Measurements from ENCODE around the gene ANGPTL2.
"Not testable (repeated sequence)": the region's sequence is repeated elsewhere in the genome, so short reads cannot be mapped to it uniquely, and the experiment has no call there.

Gene ANGPTL2

DNA sequence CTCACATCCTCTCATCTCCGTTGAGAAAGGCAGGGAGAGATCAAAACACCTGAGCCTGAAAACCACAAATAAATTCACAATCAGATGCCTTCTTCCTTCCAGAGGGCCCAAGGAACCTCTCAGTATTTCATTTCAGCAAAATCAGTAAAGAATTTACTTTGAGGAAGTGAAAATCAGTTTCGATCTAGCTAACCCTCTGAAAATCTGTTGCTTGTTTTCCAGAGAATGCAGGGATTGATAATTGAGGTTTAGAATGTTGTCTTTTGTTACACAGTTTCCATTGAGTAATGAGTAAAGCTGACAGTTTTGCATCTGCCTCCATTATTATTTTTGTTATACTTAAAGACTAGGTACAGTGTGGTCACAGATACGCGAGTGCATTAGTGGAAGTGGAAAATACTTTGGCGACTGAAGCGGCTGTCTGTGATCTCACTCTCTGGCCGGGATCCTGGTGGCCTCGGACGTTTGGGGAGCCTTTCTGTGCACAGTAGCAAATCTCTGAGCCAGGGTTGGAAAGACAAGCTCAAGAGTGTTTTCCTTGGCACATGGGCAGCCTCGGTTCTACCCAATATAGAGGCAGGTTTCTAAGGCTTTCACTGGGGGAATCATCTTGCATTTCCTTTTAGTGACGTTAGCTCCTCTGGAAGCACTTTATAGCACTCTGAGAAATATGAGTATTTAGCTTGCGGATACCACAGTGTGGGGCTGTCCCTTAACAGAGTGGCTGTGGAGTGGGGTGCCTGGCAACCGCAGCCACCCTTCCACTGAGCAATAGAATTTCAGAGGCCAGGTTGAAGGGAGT is 32.2 kb upstream of the ANGPTL2 start:
- no peak for DNase-seq

DNA sequence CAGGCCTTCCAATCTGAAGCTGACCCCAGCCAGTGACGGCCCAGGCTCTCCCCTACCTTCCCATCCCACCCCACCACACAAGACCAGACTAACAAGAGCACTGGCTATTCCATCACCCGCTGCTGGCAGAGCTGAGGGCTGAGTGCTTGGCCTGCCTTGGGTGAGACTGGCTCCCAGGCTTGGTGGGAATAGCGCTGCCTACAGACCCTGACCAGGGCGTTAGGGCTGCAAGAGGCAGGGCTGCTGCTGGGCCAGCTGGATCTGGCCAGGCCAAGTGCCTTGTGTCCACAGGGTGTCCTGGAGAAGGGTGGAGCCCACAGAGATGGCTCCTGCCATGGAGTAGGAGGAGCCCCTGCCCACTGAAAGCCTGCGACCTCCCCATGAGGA is 31.6 kb upstream of the ANGPTL2 start:
- DNase-seq = no peak

DNA sequence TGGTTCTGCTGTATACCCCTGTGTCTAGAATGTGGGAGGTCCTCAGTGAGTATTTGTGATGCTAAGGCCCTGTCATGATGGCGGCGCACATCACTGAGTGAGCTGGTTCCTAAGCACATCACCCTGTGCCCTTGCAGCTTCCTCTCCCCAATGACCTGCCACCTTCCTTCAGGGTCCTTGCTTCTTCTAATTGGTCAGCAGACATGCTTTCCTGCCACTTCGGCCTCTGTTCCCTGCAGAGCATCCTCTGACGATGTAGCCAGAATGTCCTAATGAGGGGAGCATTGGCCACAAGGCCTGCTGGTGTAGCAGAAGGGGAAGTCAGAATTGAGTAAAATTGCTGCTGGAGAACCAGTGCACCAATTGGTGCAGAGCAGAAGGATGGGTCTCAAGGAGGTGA is 31.1 kb upstream of the ANGPTL2 start:
- DNase-seq = no peak

DNA sequence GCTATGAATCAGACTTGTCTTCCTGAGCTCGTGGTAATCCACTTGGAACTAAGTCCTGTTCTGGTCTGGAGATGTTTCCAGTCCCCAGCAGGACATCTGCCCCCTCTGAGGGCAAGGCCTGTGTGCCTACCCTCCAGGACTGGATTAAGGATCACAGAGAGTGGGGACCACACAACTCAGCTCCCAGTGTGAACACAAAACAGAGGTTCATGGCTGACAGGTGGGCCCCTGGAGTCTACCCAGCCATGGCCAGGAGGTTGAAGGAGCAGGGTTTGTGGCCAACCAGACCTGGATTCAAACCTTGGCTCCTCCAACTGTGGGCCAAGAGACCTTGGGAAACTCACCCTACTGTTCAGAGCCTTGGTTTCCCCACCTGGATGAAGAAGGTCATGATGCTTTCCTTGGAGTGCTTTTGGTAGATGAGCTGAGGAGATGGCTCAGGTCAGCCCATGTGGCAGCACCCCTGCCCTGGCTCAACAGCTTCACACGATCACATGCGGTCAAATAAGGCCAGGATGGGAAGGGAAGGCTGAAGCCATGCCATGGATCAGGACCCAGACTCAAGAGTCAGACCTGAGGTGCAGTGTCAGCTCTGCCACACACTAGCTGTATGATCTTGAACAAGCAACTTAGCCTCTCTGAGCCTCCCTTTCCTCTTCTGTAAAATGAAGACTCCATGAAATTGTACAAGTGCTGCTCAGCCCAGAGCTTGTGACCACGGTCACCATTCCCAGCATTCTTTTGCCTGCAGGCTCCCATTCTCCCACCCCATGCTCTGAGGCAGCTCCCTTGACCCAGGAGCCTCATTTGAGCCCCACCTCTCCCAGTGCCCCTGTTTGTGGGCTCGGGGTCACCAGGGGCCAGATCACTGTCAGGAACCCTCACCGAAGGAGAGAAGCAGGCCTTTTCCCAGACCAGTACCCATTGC is 27.3 kb upstream of the ANGPTL2 start:
- no peak for DNase-seq

DNA sequence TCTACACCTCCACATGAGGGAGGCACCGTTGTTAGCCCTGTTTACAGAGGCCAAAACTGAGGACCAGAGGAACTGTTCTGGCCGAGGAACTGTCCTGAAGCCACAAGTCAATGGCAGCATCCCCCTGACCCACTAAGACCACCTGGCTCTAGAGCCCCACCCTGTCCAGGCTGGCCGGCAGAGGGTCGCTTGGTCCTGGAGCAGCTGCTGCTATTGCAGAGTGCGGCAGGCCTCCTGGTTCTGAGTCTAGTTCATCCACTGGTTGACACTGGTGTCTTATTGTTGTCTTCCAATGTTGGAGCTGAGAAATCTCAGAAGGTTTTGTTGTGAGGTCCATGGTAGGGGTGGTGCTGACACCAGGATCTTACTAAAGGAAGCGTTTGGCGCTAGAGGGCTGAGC is 26.6 kb upstream of the ANGPTL2 start:
- DNase-seq = no peak

DNA sequence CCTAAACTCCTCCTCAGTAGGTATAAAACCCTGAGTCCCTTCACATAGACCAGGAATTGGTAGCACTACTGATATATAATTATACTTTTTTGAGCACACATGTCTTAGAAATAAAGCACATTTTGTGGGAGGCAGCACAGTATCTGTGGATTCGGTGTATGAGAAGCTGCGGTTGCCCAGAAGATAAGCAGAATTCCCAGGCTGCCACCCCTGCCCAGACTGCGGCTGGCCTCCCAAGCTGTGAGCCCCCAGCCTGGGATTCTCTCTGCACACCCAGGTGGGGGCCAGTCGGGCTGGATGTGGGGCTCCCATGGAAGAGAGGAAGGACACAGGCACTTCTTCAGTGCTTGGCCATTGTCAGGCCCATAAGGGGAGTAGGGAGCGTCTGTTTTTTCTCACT is 25.6 kb upstream of the ANGPTL2 start:
- DNase-seq = no peak

DNA sequence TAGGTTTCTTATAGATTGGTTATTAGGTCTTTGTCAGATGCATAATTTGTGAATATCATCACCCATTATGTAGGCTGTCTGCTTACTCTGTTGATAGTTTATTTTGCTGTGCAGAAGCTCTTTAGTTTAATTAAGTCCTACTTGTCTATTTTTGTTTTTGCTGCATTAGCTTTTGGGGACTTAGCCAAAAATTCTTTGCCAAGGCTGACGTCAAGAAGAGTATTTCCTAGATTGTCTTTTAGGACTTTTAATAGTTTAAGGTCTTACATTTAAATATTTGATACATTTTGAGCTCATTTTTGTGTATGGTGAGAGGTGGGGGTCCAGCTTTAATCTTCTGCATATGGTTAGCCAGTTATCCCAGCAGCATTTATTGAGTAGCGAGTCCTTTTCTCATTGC is 24.8 kb upstream of the ANGPTL2 start:
- no peak for DNase-seq

DNA sequence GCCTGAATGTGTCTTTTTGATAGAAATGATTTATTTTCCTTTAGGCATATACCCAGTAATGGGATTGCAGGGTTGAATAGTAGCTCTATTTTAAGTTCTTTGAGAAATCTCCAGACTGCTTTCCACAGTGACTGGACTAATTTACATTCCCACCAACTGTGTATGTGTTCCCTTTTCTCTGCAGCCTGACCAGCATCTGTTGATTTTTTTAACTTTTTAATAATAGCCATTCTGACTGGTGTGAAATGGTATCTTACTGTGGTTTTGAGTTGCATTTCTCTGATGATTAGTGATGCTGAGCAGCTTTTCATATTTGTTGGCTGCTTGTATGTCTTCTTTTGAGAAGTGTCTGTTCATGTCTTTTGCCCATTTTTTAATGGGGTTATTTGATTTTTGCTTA is 24.4 kb upstream of the ANGPTL2 start:
- not testable (repeated sequence) for DNase-seq

DNA sequence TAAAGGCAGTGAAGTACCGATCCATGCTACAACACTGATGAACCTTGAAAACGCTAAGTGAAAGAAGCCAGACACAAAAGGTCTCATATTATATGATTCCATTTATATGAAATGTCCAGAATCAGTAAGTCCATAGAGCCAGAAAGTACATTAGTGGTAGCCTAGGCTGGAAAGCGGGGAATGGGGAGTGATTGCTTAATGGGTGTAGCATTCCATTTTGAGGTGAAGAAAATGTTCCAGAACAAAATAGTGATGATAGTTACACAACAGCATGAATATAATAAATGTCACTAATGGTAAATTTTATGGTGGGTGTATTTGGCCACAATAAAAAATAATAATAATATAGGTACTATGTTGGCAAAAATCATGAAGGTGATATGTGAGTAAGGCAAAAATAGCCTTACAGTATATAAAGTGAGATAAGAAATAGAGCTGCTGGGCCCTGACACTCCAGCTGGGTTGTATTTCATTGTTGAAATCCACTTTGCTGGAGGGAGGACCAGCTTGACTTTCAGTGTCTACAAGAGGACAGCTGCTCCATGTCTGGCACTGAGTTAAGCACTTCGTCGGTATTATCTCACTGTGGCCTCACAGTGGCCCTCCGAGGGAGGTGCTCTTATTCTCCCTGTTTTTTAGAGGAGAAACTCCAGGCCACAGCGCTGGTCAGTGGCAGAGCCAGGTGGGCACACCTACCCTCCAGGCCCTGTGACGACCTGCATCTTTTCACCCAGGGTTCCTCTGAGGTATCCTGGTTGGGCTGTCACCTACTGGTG is 22.4 kb upstream of the ANGPTL2 start:
- peak; percentile 13 for DNase-seq

DNA sequence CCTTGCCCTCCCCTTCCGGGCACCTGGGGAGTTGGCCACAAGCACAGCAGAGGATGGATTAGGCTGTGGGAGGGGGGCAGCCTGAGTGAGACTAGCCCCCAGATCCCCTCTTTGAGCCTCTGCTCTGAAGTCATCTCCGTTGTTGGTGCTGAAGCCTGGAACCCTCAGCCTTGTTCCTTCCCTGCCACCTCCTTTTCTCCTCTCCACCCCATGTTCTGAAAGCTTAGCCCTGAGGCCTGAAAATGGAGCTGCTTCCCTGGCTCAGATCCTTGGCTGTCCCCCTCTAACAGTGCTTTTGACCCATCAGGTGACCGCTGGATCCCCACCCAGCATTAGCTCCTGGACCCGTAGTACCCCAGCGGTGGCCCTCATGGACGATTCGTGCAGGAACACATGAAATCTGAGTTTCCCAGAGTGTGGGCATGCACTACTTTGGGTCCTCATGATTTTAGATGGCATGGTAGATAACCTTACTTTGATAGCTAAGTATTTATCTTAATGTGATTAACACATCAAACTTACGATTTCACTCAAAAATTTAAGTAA is 21.6 kb upstream of the ANGPTL2 start:
- no peak for DNase-seq

DNA sequence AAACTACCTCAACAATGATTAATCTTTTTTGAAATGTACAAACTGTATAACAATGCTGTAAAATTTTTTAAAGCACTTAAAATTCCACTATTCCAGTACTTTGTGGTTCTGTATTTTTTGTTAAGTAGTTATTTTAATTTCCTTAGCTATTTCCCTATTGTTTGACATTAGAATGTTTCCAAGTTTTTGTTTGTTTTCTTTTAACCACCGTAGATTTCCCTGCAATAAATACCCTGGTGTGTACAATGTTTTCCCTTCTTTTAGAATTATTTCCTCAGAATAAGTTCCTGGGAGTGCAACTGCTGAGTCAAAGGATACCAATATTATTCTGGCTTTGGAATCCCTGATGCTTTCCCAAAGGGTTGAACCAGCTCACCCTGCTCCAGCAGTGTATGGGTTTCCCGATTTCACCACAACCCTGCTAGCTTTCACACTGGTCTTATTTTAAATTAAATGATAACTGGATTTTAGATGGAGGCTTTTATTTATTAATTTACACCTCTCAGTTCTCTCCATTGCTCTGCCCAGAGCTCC is 20.6 kb upstream of the ANGPTL2 start:
- DNase-seq = no peak

DNA sequence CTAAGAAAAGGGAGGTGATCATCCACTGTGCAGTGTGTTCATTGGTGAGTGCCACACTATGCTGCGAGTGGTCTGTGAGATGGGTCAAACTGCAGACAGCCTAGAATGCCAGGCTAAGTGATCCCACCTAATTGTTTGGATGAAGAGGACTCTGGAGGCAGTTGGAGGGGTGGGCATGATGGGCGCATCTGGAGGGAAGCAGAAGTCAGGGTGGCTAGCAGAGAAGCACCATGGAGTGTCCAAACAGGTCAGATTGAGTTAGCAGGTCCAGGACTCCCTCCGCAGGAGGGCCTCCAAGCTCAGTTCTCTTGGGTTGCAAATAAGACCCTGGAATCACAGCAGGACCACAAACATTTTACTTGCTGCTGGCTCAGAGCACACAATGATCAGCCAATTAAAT is 19.9 kb upstream of the ANGPTL2 start:
- DNase-seq = no peak

DNA sequence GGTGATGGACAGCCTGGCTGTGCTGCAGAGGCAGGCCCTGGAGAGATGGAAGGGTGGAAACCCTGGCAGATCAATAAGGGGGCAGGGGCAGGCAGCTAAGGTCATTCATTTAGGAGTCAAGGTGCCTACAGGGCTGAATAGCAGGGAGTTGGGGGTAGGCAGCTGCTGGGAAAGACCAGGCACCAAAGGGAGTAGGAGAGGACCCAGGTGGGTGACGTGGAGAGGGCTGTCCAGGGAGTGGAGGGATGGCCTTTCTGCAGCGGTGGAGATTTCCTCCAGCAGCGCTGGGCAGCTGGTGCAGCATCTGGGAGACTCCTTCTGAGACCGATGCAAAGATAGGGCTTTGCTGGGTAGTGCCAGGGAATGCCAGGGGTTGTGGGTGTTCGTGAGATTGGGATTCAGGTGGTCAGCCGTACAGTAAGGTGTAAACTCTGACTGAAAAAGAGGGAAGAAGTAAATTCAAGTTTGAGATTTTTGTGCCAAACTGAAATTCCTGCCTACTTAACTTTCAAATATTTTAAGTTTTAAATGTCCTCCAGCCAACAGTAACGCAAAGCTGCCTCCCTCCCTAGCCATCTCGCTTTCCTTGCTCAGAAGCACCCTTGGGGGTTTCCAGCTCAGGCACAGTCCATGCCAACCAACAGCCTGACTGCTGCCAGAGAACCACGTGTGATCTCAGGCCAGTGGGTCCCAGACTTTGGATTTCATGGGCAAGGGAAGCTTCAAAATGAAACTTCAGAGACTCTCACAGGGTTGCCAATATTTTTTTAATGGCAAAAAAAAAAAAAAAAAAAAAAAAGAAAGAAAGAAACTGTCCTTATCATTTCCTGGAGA is 18.6 kb upstream of the ANGPTL2 start:
- DNase-seq = no peak

DNA sequence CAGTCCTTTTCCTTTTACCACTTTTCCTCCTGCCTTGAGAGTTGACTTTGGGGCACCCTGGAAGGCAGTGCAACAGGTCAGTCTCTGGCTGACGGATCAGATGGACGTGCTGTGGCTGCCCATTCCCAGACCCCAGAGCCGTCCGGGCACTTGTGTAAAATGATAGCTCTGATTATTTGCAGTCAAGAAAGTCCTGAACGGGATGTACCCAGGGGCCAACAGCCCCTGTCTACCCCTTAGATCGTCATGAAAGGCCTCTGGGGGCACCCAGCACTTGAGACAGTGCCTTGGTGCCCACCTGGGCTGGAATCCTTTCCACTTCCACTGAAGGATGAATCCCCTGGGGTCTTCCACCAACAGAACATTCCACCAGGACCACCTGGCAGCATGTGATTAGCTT is 17.7 kb upstream of the ANGPTL2 start:
- no peak for DNase-seq

DNA sequence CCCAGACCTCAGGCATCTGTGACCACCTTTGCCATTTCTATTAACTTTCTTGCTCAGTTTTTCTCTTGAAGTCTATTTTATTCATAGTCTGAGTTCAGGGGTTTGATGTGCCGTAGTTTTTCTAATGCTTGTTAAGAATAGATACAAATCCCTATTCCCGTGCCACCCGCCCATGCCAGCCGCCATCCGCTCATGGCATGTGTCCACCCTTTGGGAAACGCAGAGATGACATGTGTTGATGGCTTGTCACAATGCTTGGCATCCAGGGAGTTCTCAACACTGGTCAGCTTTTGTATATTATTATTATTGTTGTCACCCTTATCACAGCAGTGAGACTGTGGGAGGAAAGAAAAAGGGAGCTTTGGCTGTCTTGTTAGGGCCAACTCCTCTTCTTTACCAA is 17.3 kb upstream of the ANGPTL2 start:
- no peak for DNase-seq

DNA sequence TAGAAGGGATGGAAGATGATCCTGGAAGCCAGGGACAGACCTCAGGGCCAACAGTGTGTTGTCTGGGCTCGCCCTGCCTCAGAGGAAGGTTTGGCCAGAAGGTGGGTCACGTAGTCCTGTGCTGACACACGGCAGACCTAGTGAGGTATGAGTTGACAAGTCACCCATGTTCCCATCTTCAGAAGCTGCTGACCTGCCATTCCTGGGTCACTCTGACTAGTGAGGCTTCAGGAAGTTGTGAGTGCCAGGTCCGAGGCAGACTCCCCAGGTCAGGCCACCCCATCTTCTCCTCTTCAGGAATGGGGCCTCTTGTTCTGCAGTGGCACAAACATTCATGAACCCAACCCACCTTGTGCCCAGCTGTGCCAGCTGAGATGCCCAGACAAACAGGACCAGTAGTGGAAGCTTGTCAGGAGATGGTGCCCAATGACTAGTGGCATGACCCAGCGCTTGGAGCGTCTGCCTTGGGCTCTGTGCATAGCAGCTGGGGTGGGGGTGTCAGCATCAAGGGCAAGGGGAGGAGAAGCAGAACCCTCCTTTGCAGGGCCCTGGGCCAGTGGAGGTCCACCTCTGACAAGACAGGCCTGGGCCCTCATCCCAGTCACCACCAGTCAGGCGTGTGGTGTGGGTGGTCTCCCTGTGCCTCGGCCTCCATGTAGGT is 16.8 kb upstream of the ANGPTL2 start:
- DNase-seq = no peak

DNA sequence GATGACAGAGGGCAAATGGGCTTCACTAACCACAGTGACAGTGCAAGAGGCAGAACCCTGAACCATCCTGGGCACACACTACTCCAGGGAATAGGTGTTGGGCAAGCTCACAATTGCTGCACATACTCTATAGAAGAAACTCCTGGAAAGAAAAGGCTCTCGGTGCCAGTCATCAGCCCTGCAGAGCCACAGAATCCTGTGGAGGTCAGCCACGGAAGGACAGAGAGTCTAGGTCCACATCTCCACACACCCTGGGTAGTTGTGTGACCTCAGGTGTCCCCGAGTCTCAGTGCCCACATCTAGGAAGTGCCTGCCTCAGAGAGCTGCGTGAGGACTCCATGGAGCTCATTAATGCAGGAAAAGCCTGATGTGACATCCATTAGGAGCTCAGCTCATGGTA is 16.0 kb upstream of the ANGPTL2 start:
- no peak for DNase-seq

DNA sequence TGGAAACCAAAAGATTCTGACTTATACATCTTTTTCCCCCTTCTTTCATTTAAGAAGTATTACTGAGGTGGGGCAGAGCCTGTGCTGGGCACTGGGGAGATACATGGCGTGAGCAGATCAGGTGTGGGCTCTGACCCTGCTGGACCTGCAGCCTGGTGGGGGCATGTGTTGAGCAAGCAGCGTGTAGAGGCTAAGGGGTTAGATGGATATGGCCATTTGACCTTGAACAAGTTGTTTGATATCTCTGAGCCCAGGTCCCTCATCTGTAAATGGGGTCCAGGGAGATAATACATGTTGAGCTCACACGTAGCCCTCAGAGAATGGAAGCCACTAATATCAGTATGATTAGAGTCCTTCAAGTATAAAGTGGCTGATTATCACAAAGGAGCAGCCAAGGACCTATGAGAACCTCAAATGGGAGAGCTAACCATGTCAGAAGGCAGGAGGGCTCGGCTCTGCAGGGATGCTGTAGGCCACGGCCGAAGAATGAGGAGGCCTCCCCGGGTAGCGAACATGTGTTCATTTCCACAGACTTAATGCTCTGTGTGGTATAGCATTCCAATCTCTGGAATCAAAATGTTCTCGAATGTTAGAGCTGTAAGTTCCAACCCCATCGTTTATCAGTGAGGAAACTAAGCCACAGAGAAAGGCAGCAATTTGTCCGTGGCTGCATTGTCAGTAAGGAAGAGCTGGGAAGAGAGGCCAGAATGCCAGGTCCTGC is 15.4 kb upstream of the ANGPTL2 start:
- DNase-seq = no peak

DNA sequence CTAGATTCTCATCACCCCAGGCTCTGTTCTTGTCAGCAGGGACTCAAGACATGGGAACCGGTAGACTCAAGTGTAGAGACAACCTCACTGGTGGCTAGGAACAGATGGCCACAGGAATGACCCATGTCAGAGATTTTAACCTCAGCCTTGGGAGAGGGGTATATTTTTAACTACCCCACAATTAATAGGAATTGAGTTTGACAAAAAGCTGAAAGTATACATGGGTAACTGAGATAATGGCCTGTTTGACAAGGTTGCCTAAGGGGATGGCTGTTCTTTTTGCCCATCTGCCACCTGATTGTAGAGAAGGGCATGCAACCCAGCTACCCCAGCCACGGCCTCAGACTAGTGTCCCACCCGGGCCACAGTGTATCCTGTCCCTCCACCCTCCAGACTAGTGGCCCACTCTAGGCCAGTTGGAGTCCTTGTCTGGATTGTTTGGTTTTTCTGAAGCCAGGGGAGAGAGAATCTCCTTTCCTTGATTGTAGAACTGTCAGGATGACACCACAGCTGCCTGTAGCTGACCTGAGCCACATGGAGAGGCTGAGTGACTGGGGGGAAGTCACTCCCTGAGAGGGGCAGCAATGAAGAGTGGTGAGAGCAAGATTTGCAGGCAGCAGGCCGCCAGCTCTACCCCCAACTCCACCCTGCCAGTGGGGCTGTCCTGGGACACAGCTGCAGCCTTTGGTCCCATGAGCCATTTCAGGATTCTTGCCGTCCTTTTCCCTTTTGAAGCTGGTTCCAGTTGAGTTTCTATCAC is 14.6 kb upstream of the ANGPTL2 start:
- DNase-seq = no peak

Data from DMS 273 treated with DMSO at 0.1 percent for 48 hours (cell line).